IMR-90 (cell line): ENCODE measurements around the gene RRP15. TPM values are rescaled to one million over a fixed set of nuclear protein-coding genes. Genes with fewer than 3 reads are reported as not detected.

ENCODE experiments used
- ATAC-seq: fragments of 200-7000 bp; cut with Tn5 transposase; 2 replicates; pipeline ENCODE4 v1.9.1; 2020; ENCODE audit warnings: low read depth, mild to moderate bottlenecking, moderate library complexity
- BruUV-seq: library from RNA; stranded (reverse); fragments of 400-500 nt; replicated peaks from 2 replicates; lab custom pipeline; 2021; lab: Mats Ljungman, UMichigan
- CTCF ChIA-PET: fragments of 300-600 bp; formaldehyde crosslinking; extraction: SDS; loops from one replicate; lab custom pipeline; 2021; ENCODE audit warnings: antibody characterized with exemption; lab: Yijun Ruan, JAX
- POLR2A ChIA-PET: fragments of 300-600 bp; sonication (Branson Sonifier 250); formaldehyde crosslinking; loops from one replicate; lab custom pipeline; 2022; ENCODE audit warnings: antibody characterized with exemption; ENCODE audit not compliant: unreplicated experiment; lab: Charles Lee
- DNase-seq: peaks from one replicate; pipeline ENCODE4 v3.0.0; 2013
- H2AFZ ChIP-seq: replicated peaks from 2 replicates; pipeline ENCODE3; 2013; ENCODE audit warnings: low read length, mild to moderate bottlenecking; ENCODE audit not compliant: poor library complexity
- H2AK5ac ChIP-seq: 2 replicates; pipeline ENCODE4 v1.6.1; 2013; ENCODE audit warnings: low read depth, low read length, inconsistent platforms
- H2AK9ac ChIP-seq: replicated peaks from 2 replicates; pipeline ENCODE3; 2013; ENCODE audit warnings: mild to moderate bottlenecking, low read depth, low read length, moderate library complexity; ENCODE audit not compliant: poor library complexity
- H2BK120ac ChIP-seq: 2 replicates; pipeline ENCODE4 v1.6.1; 2013; ENCODE audit warnings: low read depth, low read length, inconsistent platforms
- H2BK15ac ChIP-seq: 3 replicates; pipeline ENCODE4 v1.6.1; 2013; ENCODE audit warnings: low read depth, low read length, inconsistent platforms
- H2BK20ac ChIP-seq: 2 replicates; pipeline ENCODE4 v1.6.1; 2013; ENCODE audit warnings: low read depth, mild to moderate bottlenecking, inconsistent platforms, low read length, moderate library complexity
- H2BK5ac ChIP-seq: 2 replicates; pipeline ENCODE4 v1.6.1; 2013; ENCODE audit warnings: mild to moderate bottlenecking, low read depth, low read length, inconsistent platforms; ENCODE audit not compliant: poor library complexity, severe bottlenecking
- H3K14ac ChIP-seq: replicated peaks from 2 replicates; pipeline ENCODE4 v1.6.1; 2013; ENCODE audit warnings: low read depth, low read length, inconsistent platforms
- H3K18ac ChIP-seq: 2 replicates; pipeline ENCODE4 v1.6.1; 2013; ENCODE audit warnings: low read depth, low read length, control low read depth
- H3K23ac ChIP-seq: 2 replicates; pipeline ENCODE4 v1.6.1; 2013; ENCODE audit warnings: low read depth, low read length, inconsistent platforms
- H3K27ac ChIP-seq: 2 replicates; pipeline ENCODE4 v1.5.1; 2013; ENCODE audit warnings: mild to moderate bottlenecking, control low read depth, low read length; ENCODE audit not compliant: insufficient read depth
- H3K27me3 ChIP-seq: 2 replicates; pipeline ENCODE4 v1.6.1; 2013; ENCODE audit warnings: low read length; ENCODE audit not compliant: control insufficient read depth, insufficient read depth
- H3K36me3 ChIP-seq: 2 replicates; pipeline ENCODE4 v1.6.1; 2013; ENCODE audit warnings: low read length, mixed read lengths; ENCODE audit not compliant: control insufficient read depth, insufficient read depth
- H3K4ac ChIP-seq: 2 replicates; pipeline ENCODE4 v1.6.1; 2013; ENCODE audit warnings: low read depth, low read length, inconsistent platforms
- H3K4me1 ChIP-seq: 2 replicates; pipeline ENCODE4 v1.6.1; 2013; ENCODE audit warnings: low read length, mixed read lengths; ENCODE audit not compliant: control insufficient read depth, insufficient read depth
- H3K4me2 ChIP-seq: 2 replicates; pipeline ENCODE4 v1.6.1; 2013; ENCODE audit warnings: low read depth, mild to moderate bottlenecking, control low read depth, low read length, moderate library complexity
- H3K4me3 ChIP-seq: 2 replicates; pipeline ENCODE4 v1.5.1; 2013; ENCODE audit warnings: low read depth, mild to moderate bottlenecking, control low read depth, low read length, moderate library complexity; ENCODE audit not compliant: insufficient read depth
- H3K56ac ChIP-seq: 2 replicates; pipeline ENCODE4 v1.6.1; 2013; ENCODE audit warnings: low read length, inconsistent platforms; ENCODE audit not compliant: insufficient read depth; ENCODE audit errors: extremely low read depth
- H3K79me1 ChIP-seq, 2 experiments: 2 replicates each; pipeline ENCODE4 v1.6.1; 2013; ENCODE audit warnings: low read length in 2 of 2, inconsistent platforms in 1 of 2, low read depth in 1 of 2
- H3K9ac ChIP-seq: 2 replicates; pipeline ENCODE4 v1.6.1; 2013; ENCODE audit warnings: low read depth, low read length, control low read depth
- H3K9me1 ChIP-seq: 2 replicates; pipeline ENCODE4 v1.6.1; 2013; ENCODE audit warnings: low read length, inconsistent platforms; ENCODE audit not compliant: insufficient read depth
- H3K9me3 ChIP-seq: 2 replicates; pipeline ENCODE4 v1.6.1; 2013; ENCODE audit warnings: low read length; ENCODE audit not compliant: control insufficient read depth, insufficient read depth
- H4K20me1 ChIP-seq: 2 replicates; pipeline ENCODE4 v1.6.1; 2013; ENCODE audit warnings: low read length, inconsistent platforms; ENCODE audit not compliant: insufficient read depth
- H4K5ac ChIP-seq: 2 replicates; pipeline ENCODE4 v1.6.1; 2013; ENCODE audit warnings: mild to moderate bottlenecking, low read depth, low read length, control low read depth
- H4K8ac ChIP-seq, 2 experiments: 2 replicates each; pipeline ENCODE4 v1.6.1; 2013; ENCODE audit warnings: low read depth in 2 of 2, low read length in 2 of 2, control low read depth in 1 of 2, inconsistent platforms in 1 of 2
- H4K91ac ChIP-seq: 2 replicates; pipeline ENCODE4 v1.6.1; 2013; ENCODE audit warnings: low read depth, low read length, inconsistent platforms; ENCODE audit not compliant: insufficient read depth
- CEBPB ChIP-seq: IDR thresholded peaks from 2 replicates; pipeline ENCODE4 v1.6.1; 2012; ENCODE audit warnings: low read depth, low read length, improper control_type of control experiment
- CHD1 ChIP-seq: IDR thresholded peaks from 2 replicates; pipeline ENCODE4 v1.6.1; 2012; ENCODE audit warnings: low read depth, low read length, improper control_type of control experiment
- NFE2L2 ChIP-seq: fragments of 150-350 bp; IDR thresholded peaks from 2 replicates; pipeline ENCODE4 v1.6.1; 2016; ENCODE audit warnings: low read depth, mild to moderate bottlenecking, low read length
- WGBS, 2 experiments: methylation state at CpG; one replicate each; pipeline versions ENCODE4 v1.1.5 to v1.1.7; 2013; ENCODE audit warnings: missing lambda C conversion rate in 2 of 2; ENCODE audit not compliant: insufficient read length in 1 of 2; ENCODE audit errors: extremely low coverage in 2 of 2; 5-methylcytosine and 5-hydroxymethylcytosine counted together
- dilution Hi-C: fragments of 300-500 bp; cut with HindIII; formaldehyde crosslinking; loops from one replicate; pipeline ENCODE4 v1.14.3; 2018; ENCODE audit warnings: low sequenced_read_pairs; ENCODE audit not compliant: unreplicated experiment
- in situ Hi-C: fragments of 300-500 bp; cut with MboI; formaldehyde crosslinking; loops from 3 replicates; pipeline ENCODE4 v1.14.3; 2019; ENCODE audit warnings: low sequenced_read_pairs, inconsistent platforms, mixed read lengths
- intact Hi-C: fragments of 100-400 bp; cut with micrococcal nuclease; formaldehyde crosslinking; loops from 2 replicates; pipeline ENCODE4 v1.10.0; 2022
- polyA plus RNA-seq, 3 experiments: library from polyadenylated mRNA; depleted of rRNA; stranded (reverse); fragments of >200 nt; gene quantifications; 2 replicates each; pipeline ENCODE4 v1.2.3, GENCODE V29; 2012; ENCODE audit warnings: low replicate concordance in 1 of 3
- total RNA-seq: library from RNA; depleted of rRNA; stranded (reverse); fragments of >200 nt; gene quantifications from 2 replicates; pipeline ENCODE4 v1.2.3, GENCODE V29; 2012

Gene RRP15
- total and polyA plus RNA-seq, 2 of the 4 experiments (the other 2 are of a cell fraction), result 3.1 to 4.1 TPM

DNA sequence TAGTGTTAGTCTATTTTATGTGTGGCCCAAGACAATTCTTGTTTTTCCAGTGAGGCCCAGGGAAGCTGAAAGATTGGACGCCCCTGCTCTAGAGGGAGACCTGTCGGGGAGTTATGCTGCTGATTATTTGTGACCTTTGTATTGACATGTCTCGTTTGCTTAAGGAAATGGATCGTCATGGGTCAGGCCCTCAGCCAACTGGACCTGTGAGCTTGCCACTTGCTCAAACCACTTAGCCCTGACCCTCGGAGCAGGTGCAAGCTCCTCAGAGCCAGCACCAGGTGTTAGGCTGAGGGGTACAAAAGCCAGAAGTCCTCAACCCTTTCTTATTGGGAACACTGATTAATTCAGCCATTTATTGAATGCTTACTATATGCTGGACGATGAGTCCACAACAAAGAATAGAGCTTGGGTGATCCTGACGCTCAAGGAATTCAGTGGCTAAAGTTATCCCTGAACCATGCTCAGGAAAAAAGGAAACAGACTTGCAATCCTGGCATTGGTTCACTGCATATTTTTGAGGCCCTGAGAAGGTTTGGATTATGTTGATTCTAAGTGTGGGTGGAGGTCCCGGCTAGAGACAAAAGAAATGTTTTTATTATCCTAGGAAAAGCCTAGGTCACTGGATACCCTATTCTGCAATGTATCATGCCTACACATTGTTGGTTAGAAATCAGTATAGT is 79.1 kb downstream of the RRP15 start (continued):
- TF ChIP-seq CEBPB (no peak), CHD1 (no peak)

DNA sequence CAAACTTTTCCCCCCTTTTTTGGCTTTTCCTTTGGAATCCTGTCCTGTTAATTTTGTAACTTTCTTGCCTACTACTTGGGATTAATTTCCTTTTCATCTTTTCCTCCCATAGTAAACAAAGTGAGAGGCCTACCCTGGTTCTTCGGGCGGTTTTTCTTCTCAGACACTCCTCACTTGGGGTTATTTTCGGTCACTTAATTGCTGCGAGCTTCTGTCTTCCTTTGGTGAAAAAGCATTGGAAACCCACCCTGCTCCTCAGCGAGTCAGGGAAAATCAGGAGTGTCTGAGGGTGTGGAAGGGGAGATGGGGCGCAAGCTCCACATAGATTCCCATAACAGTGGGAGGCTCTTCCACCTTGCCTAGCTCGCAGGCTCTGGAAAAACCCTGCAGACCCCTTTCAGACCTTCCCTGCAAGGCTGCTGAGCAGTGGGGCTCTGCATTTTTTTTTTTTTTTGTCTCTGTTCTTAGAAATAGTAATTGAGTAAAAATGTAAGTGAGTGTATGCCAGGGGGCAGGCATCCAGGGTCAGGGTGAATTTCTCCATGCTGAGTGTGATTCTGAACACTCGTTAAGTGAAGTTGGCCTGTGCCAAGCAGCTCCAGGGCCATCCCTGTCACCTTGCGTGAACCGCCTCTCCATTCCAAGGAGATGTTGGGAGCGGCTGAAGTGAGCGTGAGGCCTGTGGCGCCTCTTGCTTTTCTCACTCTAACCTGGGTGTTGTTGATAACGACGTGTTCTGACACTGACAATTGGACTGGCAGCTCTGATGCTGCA is 80.3 kb downstream of the RRP15 start:
- H3K23ac ChIP-seq, result 0 out of 2 replicates have a peak overlapping the region, but pooled peaks have one; percentile 6
- POLR2A ChIA-PET, result no interaction called here
- no peak for TF ChIP-seq NFE2L2
- ATAC-seq (no peak), DNase-seq (no peak)
- peaks cover 19% of the 10 kb centered on the region for H3K9me1 ChIP-seq
- peaks cover 31% of the 10 kb centered on the region for H3K4me1 ChIP-seq
- peaks cover 4% of the 10 kb centered on the region for H4K20me1 ChIP-seq
- BruUV-seq, result no TSS peak
- 76% methylated on average over 8 of the region's 15 CpGs; no CpG with 5 or more reads in 1 of the 2 experiments for WGBS, 2 experiments
- no peak overlapping the region for H2AFZ ChIP-seq
- in situ Hi-C loops (no loop called here), dilution Hi-C loops (no loop called here), intact Hi-C loops (no loop called here)
- CTCF ChIA-PET, result interaction anchor here (0.6 kb wide), 1 partner anchor 995 kb away, joined by 5 read pairs; no protein-coding TSS in a partner anchor
- peak overlapping the region; percentile 47; the same call in 1 of the 3 replicates for H2BK15ac ChIP-seq
- H3K14ac ChIP-seq, result no peak overlapping the region
- H2BK120ac ChIP-seq, result peak overlapping the region; percentile 47
- H3K9me3 ChIP-seq, result no peaks in the 10 kb centered on the region
- no peak overlapping the region for H2AK9ac ChIP-seq
- peak overlapping the region; percentile 28; the same call in 1 of the 2 replicates for H2BK20ac ChIP-seq
- peaks cover 6% of the 10 kb centered on the region in 2 experiments; a peak in 3 of 4 replicates for H3K79me1 ChIP-seq
- H4K8ac ChIP-seq, result peak overlapping the region in 1 of 2 experiments; percentile 26; a peak in 2 of 4 replicates
- peak overlapping the region; percentile 31 for H3K4ac ChIP-seq
- H2BK5ac ChIP-seq, result no peak overlapping the region
- H4K5ac ChIP-seq, result peak overlapping the region; percentile 76
- no peak overlapping the region for H3K9ac ChIP-seq
- no peak overlapping the region for H3K4me3 ChIP-seq
- peak overlapping the region; percentile 82 for H3K18ac ChIP-seq
- H3K27ac ChIP-seq, result no peak overlapping the region
- peak overlapping the region; percentile 5; the same call in 1 of the 2 replicates for H4K91ac ChIP-seq
- H3K27me3 ChIP-seq, result no peaks in the 10 kb centered on the region
- no peak overlapping the region for H3K56ac ChIP-seq
- H3K36me3 ChIP-seq, result peaks cover 1% of the 10 kb centered on the region; the same call in 1 of the 2 replicates
- H3K4me2 ChIP-seq, result peak overlapping the region; percentile 28; the same call in 1 of the 2 replicates
- peak overlapping the region; percentile 43; the same call in 1 of the 2 replicates for H2AK5ac ChIP-seq
